ENCODE data around the gene CETN2. TPM values are rescaled to one million over a fixed set of nuclear protein-coding genes. Genes with fewer than 3 reads are reported as not detected.

CETN2 gene
- polyA plus RNA-seq, 1 donor (not counting 4 experiments of a cell fraction or from before 2014, with no cell fraction given) = 69.0 TPM

DNA sequence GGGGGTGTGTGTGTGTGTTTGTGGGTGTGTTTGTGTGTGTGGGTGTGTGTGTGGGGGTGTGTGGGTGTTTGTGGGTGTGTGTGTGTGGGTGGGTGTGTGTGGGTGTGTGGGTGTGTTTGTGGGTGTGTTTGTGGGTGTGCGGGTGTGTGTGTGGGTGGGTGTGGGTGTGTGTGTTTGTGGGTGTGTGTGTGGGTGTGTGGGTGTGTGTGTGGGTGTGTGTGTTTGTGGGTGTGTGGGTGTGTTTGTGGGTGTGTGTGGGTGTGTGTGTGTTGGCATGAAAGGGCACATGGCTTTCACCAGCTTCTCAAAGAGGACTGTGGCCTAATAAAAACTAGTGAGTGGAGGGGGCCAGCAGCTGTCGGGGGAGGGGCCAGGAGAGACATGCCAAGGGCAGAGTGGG is 42.0 kb upstream of the CETN2 start:
- H2AFZ ChIP-seq (ENCODE audit: control insufficient read depth, low read length) = no peak overlapping the region
- H4K20me1 ChIP-seq (ENCODE audit: control insufficient read depth, extremely low read depth, insufficient read depth, low read length) = no peaks in the 10 kb centered on the region
- TF ChIP-seq EZH2 (IDR thresholded peaks at IDR 0.05; ENCODE audit: low read length) = no peak
- TF ChIP-seq, protein P1, sequence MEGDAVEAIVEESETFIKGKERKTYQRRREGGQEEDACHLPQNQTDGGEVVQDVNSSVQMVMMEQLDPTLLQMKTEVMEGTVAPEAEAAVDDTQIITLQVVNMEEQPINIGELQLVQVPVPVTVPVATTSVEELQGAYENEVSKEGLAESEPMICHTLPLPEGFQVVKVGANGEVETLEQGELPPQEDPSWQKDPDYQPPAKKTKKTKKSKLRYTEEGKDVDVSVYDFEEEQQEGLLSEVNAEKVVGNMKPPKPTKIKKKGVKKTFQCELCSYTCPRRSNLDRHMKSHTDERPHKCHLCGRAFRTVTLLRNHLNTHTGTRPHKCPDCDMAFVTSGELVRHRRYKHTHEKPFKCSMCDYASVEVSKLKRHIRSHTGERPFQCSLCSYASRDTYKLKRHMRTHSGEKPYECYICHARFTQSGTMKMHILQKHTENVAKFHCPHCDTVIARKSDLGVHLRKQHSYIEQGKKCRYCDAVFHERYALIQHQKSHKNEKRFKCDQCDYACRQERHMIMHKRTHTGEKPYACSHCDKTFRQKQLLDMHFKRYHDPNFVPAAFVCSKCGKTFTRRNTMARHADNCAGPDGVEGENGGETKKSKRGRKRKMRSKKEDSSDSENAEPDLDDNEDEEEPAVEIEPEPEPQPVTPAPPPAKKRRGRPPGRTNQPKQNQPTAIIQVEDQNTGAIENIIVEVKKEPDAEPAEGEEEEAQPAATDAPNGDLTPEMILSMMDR (optimal IDR thresholded peaks at IDR 0.05 in 1 of 3, IDR thresholded peaks at IDR 0.05 in 1 of 3, conservative IDR thresholded peaks at IDR 0.05 in 1 of 3; ENCODE audit: extremely low read depth in 1 of 3, insufficient read depth in 2 of 3, low read length in 3 of 3) = no peak
- H3K4me1 ChIP-seq (ENCODE audit: control insufficient read depth, extremely low read depth, insufficient read depth, low read length) = peaks cover 9% of the 10 kb centered on the region
- H3K79me2 ChIP-seq (ENCODE audit: control insufficient read depth, insufficient read depth, low read length) = no peaks in the 10 kb centered on the region
- no peaks in the 10 kb centered on the region for H3K27me3 ChIP-seq (ENCODE audit: control insufficient read depth, extremely low read depth, insufficient read depth, low read length)
- dilution Hi-C loops (cut with MboI; ENCODE audit: extremely low pct_ligation_motif_present, low sequenced_read_pairs) = no loop called here
- FAIRE-seq = no peak
- H3K9me3 ChIP-seq (ENCODE audit: control insufficient read depth, low read depth, low read length) = no peaks in the 10 kb centered on the region
- H3K4me2 ChIP-seq (ENCODE audit: control insufficient read depth, extremely low read depth, insufficient read depth, low read depth, low read length) = no peak overlapping the region
- no peak overlapping the region for H3K27ac ChIP-seq (ENCODE audit: control insufficient read depth, insufficient read depth, low read length)
- H3K9me1 ChIP-seq (ENCODE audit: control insufficient read depth, extremely low read depth, insufficient read depth, low read length) = no peaks in the 10 kb centered on the region
- H3K4me3 ChIP-seq (ENCODE audit: control insufficient read depth in 2 of 3, extremely low read depth in 1 of 3, insufficient read depth in 2 of 3, low read depth in 1 of 3, low read length in 3 of 3) = no peak overlapping the region
- peaks cover 9 to 14% of the 10 kb centered on the region in 2 experiments for H3K36me3 ChIP-seq (ENCODE audit: control insufficient read depth in 2 of 2, extremely low read depth in 1 of 2, insufficient read depth in 2 of 2, low read length in 2 of 2)
- no peak overlapping the region for H3K9ac ChIP-seq (ENCODE audit: control insufficient read depth, extremely low read depth, insufficient read depth, low read length)
- no peak for DNase-seq (ENCODE audit: low read depth, low spot score)

DNA sequence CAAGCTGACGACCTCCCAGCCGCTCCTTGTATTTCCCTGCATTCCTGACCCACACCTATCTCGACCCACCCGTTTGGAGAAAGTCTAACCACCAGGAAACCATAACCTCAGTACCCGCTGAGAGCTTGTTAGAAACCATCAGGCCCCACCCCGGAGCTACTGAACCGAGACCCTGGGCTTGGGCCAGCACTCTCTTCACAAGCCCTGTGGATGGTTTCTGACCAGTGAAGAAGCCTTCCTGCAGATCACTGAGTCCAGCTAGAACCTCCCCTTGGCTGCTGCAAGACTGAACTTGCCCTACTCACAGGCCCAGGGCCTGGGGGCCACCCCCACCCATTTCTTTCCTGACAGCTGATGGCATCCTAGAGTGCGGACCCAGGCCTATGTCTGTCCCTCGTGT is 40.7 kb upstream of the CETN2 start:
- Histone ChIP-seq H3K9ac (ENCODE audit: control insufficient read depth, extremely low read depth, insufficient read depth, low read length) (no peak overlapping the region), H3K79me2 (ENCODE audit: control insufficient read depth, insufficient read depth, low read length) (no peaks in the 10 kb centered on the region), H3K36me3 (ENCODE audit: control insufficient read depth in 2 of 2, extremely low read depth in 1 of 2, insufficient read depth in 2 of 2, low read length in 2 of 2) (peaks cover 10 to 14% of the 10 kb centered on the region in 2 experiments), H3K4me1 (ENCODE audit: control insufficient read depth, extremely low read depth, insufficient read depth, low read length) (no peaks in the 10 kb centered on the region), H3K9me3 (ENCODE audit: control insufficient read depth, low read depth, low read length) (no peaks in the 10 kb centered on the region), H3K27me3 (ENCODE audit: control insufficient read depth, extremely low read depth, insufficient read depth, low read length) (no peaks in the 10 kb centered on the region), H3K4me3 (ENCODE audit: control insufficient read depth in 2 of 3, extremely low read depth in 1 of 3, insufficient read depth in 2 of 3, low read depth in 1 of 3, low read length in 3 of 3) (no peak overlapping the region), H3K27ac (ENCODE audit: control insufficient read depth, insufficient read depth, low read length) (no peak overlapping the region), H3K9me1 (ENCODE audit: control insufficient read depth, extremely low read depth, insufficient read depth, low read length) (no peaks in the 10 kb centered on the region), H2AFZ (ENCODE audit: control insufficient read depth, low read length) (no peak overlapping the region), H4K20me1 (ENCODE audit: control insufficient read depth, extremely low read depth, insufficient read depth, low read length) (no peaks in the 10 kb centered on the region), H3K4me2 (ENCODE audit: control insufficient read depth, extremely low read depth, insufficient read depth, low read depth, low read length) (no peak overlapping the region)
- DNase-seq (ENCODE audit: low read depth, low spot score) (no peak), FAIRE-seq (no peak)
- TF ChIP-seq, protein P1 (optimal IDR thresholded peaks at IDR 0.05 in 1 of 3, IDR thresholded peaks at IDR 0.05 in 1 of 3, conservative IDR thresholded peaks at IDR 0.05 in 1 of 3; ENCODE audit: extremely low read depth in 1 of 3, insufficient read depth in 2 of 3, low read length in 3 of 3) = no peak
- no peak for TF ChIP-seq EZH2 (IDR thresholded peaks at IDR 0.05; ENCODE audit: low read length)
- dilution Hi-C loops (cut with MboI; ENCODE audit: extremely low pct_ligation_motif_present, low sequenced_read_pairs) = no loop called here
